GM18508 (cell line): ENCODE data around the gene PDSS1.

Source experiments
- ATAC-seq: cut with Tn5 transposase; IDR thresholded peaks from one replicate; pipeline ENCODE4 v1.9.1; 2021; ENCODE audit warnings: moderate number of reproducible peaks; ENCODE audit not compliant: insufficient read depth, unreplicated experiment

PDSS1 gene

GRCh38 chr10:26735435-26735834, 37.9 kb downstream of the PDSS1 start:
- no peak for ATAC-seq

DNA sequence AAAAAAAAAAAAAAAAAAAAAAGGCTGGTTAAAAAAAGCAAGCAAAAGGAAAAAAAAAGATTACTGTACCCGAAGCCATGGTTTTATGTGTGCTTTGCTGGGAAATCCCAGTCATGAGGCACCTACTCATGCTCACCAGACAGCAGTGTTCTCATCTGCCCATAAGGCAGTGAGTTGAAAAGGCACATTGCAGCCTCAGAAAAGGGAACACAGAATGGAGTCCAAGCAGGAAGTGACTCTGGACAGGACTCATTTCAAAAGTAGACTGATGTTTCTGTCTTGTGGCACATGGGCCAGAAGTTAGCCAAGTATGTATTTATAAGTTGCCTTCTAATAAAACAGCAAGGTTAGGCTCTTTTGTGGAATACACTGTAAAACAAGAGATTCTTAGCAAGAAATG, 40.2 kb downstream of the PDSS1 start:
- ATAC-seq = peak; percentile 71

GRCh38 chr10:26738301-26738911, 40.9 kb downstream of the PDSS1 start:
- no peak for ATAC-seq

DNA sequence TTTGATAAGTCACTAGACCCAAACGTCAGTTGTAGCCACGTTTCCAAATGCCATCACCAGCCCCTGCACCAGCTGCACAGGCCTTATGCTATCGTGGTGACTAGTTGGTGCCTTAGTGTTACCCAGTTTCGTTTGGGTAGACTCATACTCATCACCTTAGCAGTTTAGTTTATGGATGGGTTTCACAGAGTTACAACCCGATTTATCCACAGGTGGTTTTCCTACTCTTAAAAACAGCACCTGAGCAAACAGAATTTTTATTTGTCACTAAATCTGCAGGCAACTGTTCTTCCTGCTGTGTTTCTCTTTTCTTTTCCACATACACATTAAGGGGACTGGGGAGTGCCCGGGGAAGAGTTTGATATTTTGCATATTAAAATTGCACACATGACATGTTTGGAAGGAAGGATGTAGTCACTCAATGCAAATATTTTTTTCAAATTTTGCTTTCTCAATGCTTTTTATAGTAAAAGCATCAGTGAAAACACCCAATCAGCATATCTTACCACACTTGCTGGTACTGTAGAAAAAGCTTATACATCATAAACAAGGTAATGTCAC, 41.6 kb downstream of the PDSS1 start:
- ATAC-seq = no peak

DNA sequence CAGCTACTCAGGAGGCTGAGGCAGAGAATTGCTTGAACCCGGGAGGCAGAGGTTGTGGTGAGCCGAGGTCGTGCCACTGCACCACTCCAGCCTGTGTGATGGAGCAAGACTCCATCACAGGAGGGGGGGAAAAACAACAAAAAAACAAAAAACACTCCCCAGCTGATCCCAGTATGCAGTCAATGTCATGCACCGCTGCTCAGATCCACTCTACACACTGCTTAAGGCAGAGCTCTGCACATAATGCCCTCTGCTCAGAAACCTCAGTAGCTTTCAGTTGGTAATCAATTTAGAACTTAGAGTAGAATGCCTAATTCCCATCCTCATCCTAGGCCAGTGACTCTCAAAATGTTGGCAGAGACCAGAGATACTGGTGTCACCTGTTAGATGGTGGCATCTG, 43.9 kb downstream of the PDSS1 start:
- no peak for ATAC-seq

GRCh38 chr10:26743091-26743490, 45.6 kb downstream of the PDSS1 start:
- no peak for ATAC-seq

- no peak for ATAC-seq
Observed at GRCh38 chr10:26743841-26744240, 46.3 kb downstream of the PDSS1 start.

DNA sequence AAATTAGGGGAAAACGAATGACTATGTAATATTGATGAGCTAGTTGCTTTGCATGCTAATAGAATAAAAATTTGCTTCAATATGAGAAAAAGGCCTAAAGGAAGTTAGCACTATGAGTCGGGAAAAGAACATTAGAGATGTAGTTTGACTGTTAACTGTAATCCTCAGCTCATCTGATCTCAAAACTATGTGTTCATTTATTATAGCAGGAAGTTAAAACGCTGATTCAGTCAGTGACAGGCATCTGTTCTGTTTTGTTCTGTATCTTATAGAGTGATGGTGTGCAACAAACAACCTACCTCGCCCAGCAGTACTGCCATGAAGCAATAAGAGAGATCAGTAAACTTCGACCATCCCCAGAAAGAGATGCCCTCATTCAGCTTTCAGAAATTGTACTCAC, 48.6 kb downstream of the PDSS1 start:
- ATAC-seq = no peak

DNA sequence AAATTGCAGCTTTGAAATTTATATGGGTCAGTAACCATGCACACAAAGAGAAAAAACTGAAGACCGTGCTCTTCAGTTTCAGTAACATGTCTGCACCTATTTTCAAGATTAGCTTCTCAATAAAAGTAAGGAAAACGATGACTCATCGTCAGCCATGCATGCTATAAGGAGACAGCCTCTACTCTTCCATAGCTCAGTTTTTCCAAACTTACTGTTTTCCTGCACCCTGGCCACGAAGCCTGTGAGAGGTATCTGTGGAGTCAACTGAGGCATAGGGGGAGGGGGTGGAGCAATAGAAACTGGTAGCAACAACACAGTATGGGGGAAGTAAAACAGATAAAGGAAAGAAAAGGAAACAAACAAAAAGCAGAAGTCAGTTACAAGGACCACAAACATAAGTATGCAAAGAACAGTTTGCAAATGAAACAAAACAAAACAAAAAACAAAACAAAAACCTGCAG, 58.0 kb downstream of the PDSS1 start:
- peak; percentile 83 for ATAC-seq

GRCh38 chr10:26759008-26759407, 61.5 kb downstream of the PDSS1 start:
- no peak for ATAC-seq

GRCh38 chr10:26765549-26765948, 68.0 kb downstream of the PDSS1 start:
- ATAC-seq = no peak

- no peak for ATAC-seq
Observed at GRCh38 chr10:26770069-26770468, 72.6 kb downstream of the PDSS1 start.

- no peak for ATAC-seq
Observed at GRCh38 chr10:26773633-26774032, 76.1 kb downstream of the PDSS1 start.

- ATAC-seq = no peak
Observed at GRCh38 chr10:26776258-26776657, 78.8 kb downstream of the PDSS1 start.

GRCh38 chr10:26777686-26778085, 80.2 kb downstream of the PDSS1 start:
- no peak for ATAC-seq

GRCh38 chr10:26779176-26779860, 81.8 kb downstream of the PDSS1 start:
- no peak for ATAC-seq

GRCh38 chr10:26780106-26780792, 82.7 kb downstream of the PDSS1 start:
- no peak for ATAC-seq

- no peak for ATAC-seq
Observed at GRCh38 chr10:26780793-26781601, 83.5 kb downstream of the PDSS1 start.

- no peak for ATAC-seq
Observed at GRCh38 chr10:26781797-26782196, 84.3 kb downstream of the PDSS1 start.

DNA sequence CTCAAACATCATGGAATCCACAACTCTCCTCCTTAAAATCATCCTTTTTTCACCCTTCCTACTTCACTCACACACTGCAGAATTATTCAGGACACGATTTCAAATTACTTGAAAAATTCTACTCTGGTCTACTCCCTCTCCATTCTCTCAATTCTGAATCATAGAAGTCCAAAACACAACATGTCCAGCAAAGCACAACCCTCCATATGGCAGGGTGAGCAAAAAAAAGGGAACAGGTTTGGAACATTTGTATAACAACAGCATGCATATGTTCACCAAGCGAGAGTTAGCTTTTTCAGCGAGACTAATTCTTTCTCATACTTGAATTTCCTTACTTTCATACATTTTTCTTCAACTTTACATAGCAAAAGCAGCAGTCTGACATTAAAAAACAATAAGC, 89.9 kb downstream of the PDSS1 start:
- no peak for ATAC-seq
